BE2C (cell line): ENCODE results near the gene ACTRT2.

Source experiments
- DNase-seq: peaks from one replicate; pipeline ENCODE4 v3.0.0-alpha.2; 2020
- H3K27me3 ChIP-seq: fragments of 250-450 bp; sonication (Bioruptor Pico); 2 replicates; pipeline ENCODE4 v1.5.1; 2020; ENCODE audit warnings: mild to moderate bottlenecking
- H3K36me3 ChIP-seq: fragments of 250-450 bp; sonication (Bioruptor Pico); 2 replicates; pipeline ENCODE4 v1.5.1; 2020; ENCODE audit warnings: mild to moderate bottlenecking
- H3K4me1 ChIP-seq: fragments of 250-450 bp; sonication (Bioruptor Pico); 2 replicates; pipeline ENCODE4 v1.5.1; 2020
- H3K4me3 ChIP-seq: 2 replicates; pipeline ENCODE4 v1.5.1; 2011; ENCODE audit warnings: low read depth, low read length
- H3K9me3 ChIP-seq: fragments of 250-450 bp; sonication (Bioruptor Pico); 2 replicates; pipeline ENCODE4 v1.5.1; 2020
- TF ChIP-seq, protein P1 (sequence below): IDR thresholded peaks from 2 replicates; pipeline ENCODE4 v1.5.1; 2012; ENCODE audit warnings: mild to moderate bottlenecking, low read depth, low read length

The ACTRT2 gene

GRCh38 chr1:2985694-2986548 lies 35.3 kb upstream of the ACTRT2 start:
- Histone ChIP-seq H3K9me3 (no peaks in the 10 kb centered on the region), H3K4me3 (no peak overlapping the region), H3K36me3 (no peaks in the 10 kb centered on the region), H3K4me1 (no peaks in the 10 kb centered on the region), H3K27me3 (peaks cover 5% of the 10 kb centered on the region; the same call in 1 of the 2 replicates)
- TF ChIP-seq, protein P1, sequence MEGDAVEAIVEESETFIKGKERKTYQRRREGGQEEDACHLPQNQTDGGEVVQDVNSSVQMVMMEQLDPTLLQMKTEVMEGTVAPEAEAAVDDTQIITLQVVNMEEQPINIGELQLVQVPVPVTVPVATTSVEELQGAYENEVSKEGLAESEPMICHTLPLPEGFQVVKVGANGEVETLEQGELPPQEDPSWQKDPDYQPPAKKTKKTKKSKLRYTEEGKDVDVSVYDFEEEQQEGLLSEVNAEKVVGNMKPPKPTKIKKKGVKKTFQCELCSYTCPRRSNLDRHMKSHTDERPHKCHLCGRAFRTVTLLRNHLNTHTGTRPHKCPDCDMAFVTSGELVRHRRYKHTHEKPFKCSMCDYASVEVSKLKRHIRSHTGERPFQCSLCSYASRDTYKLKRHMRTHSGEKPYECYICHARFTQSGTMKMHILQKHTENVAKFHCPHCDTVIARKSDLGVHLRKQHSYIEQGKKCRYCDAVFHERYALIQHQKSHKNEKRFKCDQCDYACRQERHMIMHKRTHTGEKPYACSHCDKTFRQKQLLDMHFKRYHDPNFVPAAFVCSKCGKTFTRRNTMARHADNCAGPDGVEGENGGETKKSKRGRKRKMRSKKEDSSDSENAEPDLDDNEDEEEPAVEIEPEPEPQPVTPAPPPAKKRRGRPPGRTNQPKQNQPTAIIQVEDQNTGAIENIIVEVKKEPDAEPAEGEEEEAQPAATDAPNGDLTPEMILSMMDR: no peak
- DNase-seq: no peak

GRCh38 chr1:2986549-2987305 lies 34.5 kb upstream of the ACTRT2 start:
- no peak for DNase-seq
- TF ChIP-seq, protein P1: no peak
- Histone ChIP-seq H3K36me3 (no peaks in the 10 kb centered on the region), H3K4me1 (no peaks in the 10 kb centered on the region), H3K4me3 (no peak overlapping the region), H3K9me3 (no peaks in the 10 kb centered on the region), H3K27me3 (peaks cover 5% of the 10 kb centered on the region; the same call in 1 of the 2 replicates)

DNA sequence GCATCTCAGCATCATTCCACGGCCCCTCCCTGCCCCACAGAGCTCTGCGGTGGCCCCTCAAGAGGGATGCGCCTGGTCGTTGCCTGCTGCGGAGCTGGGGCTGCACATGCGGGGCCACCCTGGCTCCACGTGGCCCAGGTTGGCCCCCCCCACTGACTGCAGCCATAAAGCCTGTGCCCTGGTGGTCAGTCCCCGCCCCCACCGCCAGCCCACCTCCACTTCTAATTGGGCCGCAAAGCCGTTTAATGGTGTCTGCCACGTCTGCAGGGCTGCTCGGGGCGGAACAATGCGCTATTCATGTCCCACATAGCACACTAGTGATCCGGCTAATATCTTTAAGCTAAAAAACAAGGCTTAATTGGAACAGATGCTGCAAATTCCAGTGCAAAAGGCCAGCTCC lies 33.5 kb upstream of the ACTRT2 start:
- Histone ChIP-seq H3K36me3 (no peaks in the 10 kb centered on the region), H3K4me3 (no peak overlapping the region), H3K27me3 (no peaks in the 10 kb centered on the region), H3K9me3 (no peaks in the 10 kb centered on the region), H3K4me1 (no peaks in the 10 kb centered on the region)
- no peak for DNase-seq
- TF ChIP-seq, protein P1: no peak

- Histone ChIP-seq H3K4me1 (no peaks in the 10 kb centered on the region), H3K9me3 (no peaks in the 10 kb centered on the region), H3K4me3 (no peak overlapping the region), H3K27me3 (no peaks in the 10 kb centered on the region), H3K36me3 (no peaks in the 10 kb centered on the region)
- DNase-seq: no peak
- TF ChIP-seq, protein P1: no peak
These were observed 33.0 kb upstream of the ACTRT2 start for GRCh38 chr1:2988256-2988655.

GRCh38 chr1:2989185-2989584 lies 32.1 kb upstream of the ACTRT2 start:
- H3K9me3 ChIP-seq: no peaks in the 10 kb centered on the region
- DNase-seq: no peak
- no peaks in the 10 kb centered on the region for H3K27me3 ChIP-seq
- TF ChIP-seq, protein P1: no peak
- no peaks in the 10 kb centered on the region for H3K4me1 ChIP-seq
- H3K36me3 ChIP-seq: no peaks in the 10 kb centered on the region
- no peak overlapping the region for H3K4me3 ChIP-seq

GRCh38 chr1:2989976-2990375 lies 31.3 kb upstream of the ACTRT2 start:
- Histone ChIP-seq H3K4me1 (no peaks in the 10 kb centered on the region), H3K4me3 (no peak overlapping the region), H3K36me3 (no peaks in the 10 kb centered on the region), H3K27me3 (no peaks in the 10 kb centered on the region), H3K9me3 (no peaks in the 10 kb centered on the region)
- DNase-seq: no peak
- TF ChIP-seq, protein P1: no peak
